GM12878 (cell line): ENCODE results near the gene ATP2C2. TPM values are rescaled to one million over a fixed set of nuclear protein-coding genes. Genes with fewer than 3 reads are reported as not detected.

Source experiments
- ATAC-seq: fragments of 200-7000 bp; cut with Tn5 transposase; 3 replicates; pipeline ENCODE4 v1.9.1; 2020; ENCODE audit warnings: mild to moderate bottlenecking, moderate library complexity
- BruUV-seq: library from RNA; stranded (reverse); fragments of 400-500 nt; replicated peaks from 2 replicates; lab custom pipeline; 2021; lab: Mats Ljungman, UMichigan
- CTCF ChIA-PET: fragments of 300-600 bp; sonication (Branson Sonifier 250); formaldehyde crosslinking; extraction: SDS; loops from one replicate; lab custom pipeline; 2021; ENCODE audit warnings: inconsistent platforms; lab: Yijun Ruan, JAX
- POLR2A ChIA-PET: fragments of 350-600 bp; formaldehyde crosslinking; extraction: SDS; loops from one replicate; lab custom pipeline; 2021; ENCODE audit warnings: inconsistent platforms; lab: Charles Lee
- RAD21 ChIA-PET: fragments of 300-600 bp; sonication (Branson Sonifier 250); formaldehyde crosslinking; loops from one replicate; lab custom pipeline; 2023; ENCODE audit warnings: antibody characterized with exemption; ENCODE audit not compliant: unreplicated experiment; lab: Charles Lee
- SMC1A ChIA-PET: fragments of 300-600 bp; sonication (Branson Sonifier 250); formaldehyde crosslinking; loops from one replicate; lab custom pipeline; 2023; ENCODE audit not compliant: unreplicated experiment, uncharacterized antibody; lab: Charles Lee
- DNase-seq: peaks from one replicate; pipeline ENCODE4 v3.0.0-alpha.2; 2011; ENCODE audit warnings: low read depth, low spot score
- FAIRE-seq: peaks from 3 replicates; lab custom pipeline; 2011; peaks lifted over from hg19 to GRCh38; lab: Jason Lieb, UNC
- H2AFZ ChIP-seq: 2 replicates; pipeline ENCODE4 v1.6.0; 2011; ENCODE audit warnings: low read depth, low read length, control low read depth; ENCODE audit not compliant: control insufficient read depth
- H3K27ac ChIP-seq: 2 replicates; pipeline ENCODE4 v1.5.1; 2011; ENCODE audit warnings: control low read depth; ENCODE audit not compliant: control insufficient read depth, insufficient read depth
- H3K27me3 ChIP-seq, 2 experiments: replicated peaks in 1 of 2; 2 replicates each; pipeline versions ENCODE4 v1.6.0 to v1.6.1; 2011; ENCODE audit warnings: low read length in 1 of 2; ENCODE audit not compliant: control insufficient read depth in 2 of 2, insufficient read depth in 2 of 2
- H3K36me3 ChIP-seq, 2 experiments: 2 replicates each; pipeline ENCODE4 v1.5.1; 2011; ENCODE audit warnings: low read length in 1 of 2; ENCODE audit not compliant: control insufficient read depth in 2 of 2, insufficient read depth in 2 of 2
- H3K4me1 ChIP-seq: 2 replicates; pipeline ENCODE4 v1.6.1; 2011; ENCODE audit warnings: mild to moderate bottlenecking, low read length, moderate library complexity, mixed read lengths; ENCODE audit not compliant: control insufficient read depth, insufficient read depth
- H3K4me2 ChIP-seq: 2 replicates; pipeline ENCODE4 v1.6.0; 2011; ENCODE audit warnings: control low read depth; ENCODE audit not compliant: control insufficient read depth, insufficient read depth
- H3K4me3 ChIP-seq: fragments of 200-600 bp; sonication (generic); 2 replicates; pipeline ENCODE4 v1.5.1; 2016
- H3K79me2 ChIP-seq: 2 replicates; pipeline ENCODE4 v1.6.0; 2011; ENCODE audit warnings: low read length; ENCODE audit not compliant: control insufficient read depth, insufficient read depth
- H3K9ac ChIP-seq: 2 replicates; pipeline ENCODE4 v1.8.0; 2011; ENCODE audit warnings: low read length, control low read depth, mixed read lengths; ENCODE audit not compliant: control insufficient read depth, insufficient read depth
- H3K9me3 ChIP-seq: replicated peaks from 3 replicates; pipeline ENCODE4 v1.5.1; 2011; ENCODE audit warnings: mild to moderate bottlenecking, low read length; ENCODE audit not compliant: control insufficient read depth, insufficient read depth
- H4K20me1 ChIP-seq: 2 replicates; pipeline ENCODE4 v1.6.0; 2011; ENCODE audit not compliant: control insufficient read depth, insufficient read depth
- ATF3 ChIP-seq: IDR thresholded peaks from 2 replicates; pipeline ENCODE4 v1.6.1; 2011; ENCODE audit warnings: low read depth, mild to moderate bottlenecking, low read length, moderate library complexity, borderline replicate concordance; ENCODE audit errors: extremely low read depth
- BMI1 ChIP-seq: fragments of 450-650 bp; IDR thresholded peaks from 2 replicates; pipeline ENCODE4 v1.6.1; 2016; ENCODE audit warnings: mild to moderate bottlenecking, moderate library complexity, borderline replicate concordance
- CEBPZ ChIP-seq: fragments of 150-350 bp; IDR thresholded peaks from 2 replicates; pipeline ENCODE4 v1.6.1; 2016; ENCODE audit warnings: low read depth, low read length
- ESRRA ChIP-seq: IDR thresholded peaks from 2 replicates; pipeline ENCODE4 v1.6.1; 2012; ENCODE audit warnings: mild to moderate bottlenecking, low read length, improper control_type of control experiment
- GABPA ChIP-seq: IDR thresholded peaks from 2 replicates; pipeline ENCODE4 v1.6.1; 2014; ENCODE audit warnings: antibody characterized with exemption, low read depth, mild to moderate bottlenecking, inconsistent platforms
- HDGF ChIP-seq: fragments of 450-650 bp; IDR thresholded peaks from 2 replicates; pipeline ENCODE4 v1.6.1; 2016; ENCODE audit warnings: antibody characterized with exemption
- IKZF1 ChIP-seq: fragments of 450-650 bp; conservative IDR thresholded peaks from 2 replicates; pipeline ENCODE4 v1.6.1; 2017; ENCODE audit warnings: antibody characterized with exemption, mild to moderate bottlenecking
- JUND ChIP-seq: IDR thresholded peaks from 2 replicates; pipeline ENCODE4 v1.6.1; 2012; ENCODE audit warnings: low read depth, mild to moderate bottlenecking, low read length, improper control_type of control experiment, moderate library complexity
- PML ChIP-seq: IDR thresholded peaks from 2 replicates; pipeline ENCODE4 v1.6.1; 2012; ENCODE audit warnings: low read length, inconsistent platforms
- PRDM15 ChIP-seq: fragments of 450-650 bp; formaldehyde crosslinking; IDR thresholded peaks from 2 replicates; pipeline ENCODE4 v1.4.0; 2020; ENCODE audit warnings: mild to moderate bottlenecking, moderate library complexity
- RFX5 ChIP-seq: IDR thresholded peaks from 2 replicates; pipeline ENCODE4 v1.6.1; 2011; ENCODE audit warnings: low read depth, low read length, improper control_type of control experiment
- SMAD1 ChIP-seq: fragments of 450-650 bp; IDR thresholded peaks from 2 replicates; pipeline ENCODE4 v1.6.1; 2018; ENCODE audit warnings: mild to moderate bottlenecking, low read depth; ENCODE audit not compliant: partially characterized antibody
- SMAD5 ChIP-seq: IDR thresholded peaks from 2 replicates; pipeline ENCODE4 v1.6.1; 2016; ENCODE audit warnings: antibody characterized with exemption, low read depth
- SMARCA5 ChIP-seq: fragments of 450-650 bp; IDR thresholded peaks from 2 replicates; pipeline ENCODE4 v1.6.1; 2017; ENCODE audit warnings: mild to moderate bottlenecking
- SP1 ChIP-seq: IDR thresholded peaks from one replicate; pipeline ENCODE4 v1.6.1; 2011; ENCODE audit warnings: low read depth, low read length
- WGBS: methylation state at CpG from one replicate; pipeline ENCODE4 v1.1.6; 2016; ENCODE audit warnings: low lambda C conversion rate; ENCODE audit not compliant: insufficient replicate concordance, insufficient coverage; ENCODE audit errors: missing lambda C conversion rate; 5-methylcytosine and 5-hydroxymethylcytosine counted together
- in situ Hi-C: fragments of 300-500 bp; cut with MboI; formaldehyde crosslinking; loops from 9 replicates; pipeline ENCODE4 v1.14.3; 2018; ENCODE audit warnings: mixed read lengths
- intact Hi-C: fragments of 100-400 bp; cut with micrococcal nuclease; formaldehyde crosslinking; loops from one replicate; pipeline ENCODE4 v1.14.2; 2022; ENCODE audit not compliant: unreplicated experiment
- polyA plus RNA-seq, 11 experiments: library from polyadenylated mRNA; depleted of rRNA in 4 of 11; unstranded in 6 of 11; stranded (reverse) in 5 of 11; fragments of >200 nt; fragmentation: Nextera tagmentation in 4 of 11; fragmentation: Illumina TruSeq in 1 of 11; extraction: Ambion mirVana in 4 of 11; extraction: Trizol in 1 of 11; gene quantifications; 1 replicate in 1 of 11; 2 replicates in 10 of 11; pipeline versions ENCODE4 v1.2.1 to v1.2.3, GENCODE V29; 2011 to 2016; ENCODE audit warnings: inconsistent platforms in 2 of 11, missing spikeins in 2 of 11, low read depth in 1 of 11
- total RNA-seq, 4 experiments: library from RNA; depleted of rRNA in 3 of 4; stranded (reverse); fragments of >200 nt in 3 of 4; fragmentation: Illumina TruSeq in 1 of 4; extraction: Trizol in 1 of 4; gene quantifications; 2 replicates each; pipeline versions ENCODE4 v1.2.1 to v1.2.3, GENCODE V29; 2013 to 2021

The ATP2C2 gene
- total and polyA plus RNA-seq, 10 of the 15 experiments (the other 5 are each of a cell fraction or from before 2014, with no cell fraction given), result 0.05 to 0.19 TPM; not detected in 8

GRCh38 chr16:84387021-84387420, 18.7 kb downstream of the ATP2C2 start (continued):
- TF ChIP-seq BMI1 (no peak), HDGF (no peak), ATF3 (no peak), SMAD1 (no peak)

GRCh38 chr16:84390131-84390785, 21.9 kb downstream of the ATP2C2 start:
- Histone ChIP-seq H3K4me2 (no peak overlapping the region), H3K9ac (no peak overlapping the region), H3K27me3 (no peaks in the 10 kb centered on the region; a peak in 1 of 4 replicates), H3K4me1 (no peaks in the 10 kb centered on the region), H3K4me3 (no peak overlapping the region), H4K20me1 (no peaks in the 10 kb centered on the region), H3K9me3 (no peaks in the 10 kb centered on the region; the same call in 2 of the 3 replicates), H3K79me2 (no peaks in the 10 kb centered on the region), H3K36me3 (no peaks in the 10 kb centered on the region), H2AFZ (no peak overlapping the region), H3K27ac (no peak overlapping the region)
- ChIA-PET POLR2A (no interaction called here), SMC1A (no interaction called here), RAD21 (no interaction called here), CTCF (no interaction called here)
- intact Hi-C loops, result no loop called here
- BruUV-seq, result no TSS peak
- in situ Hi-C loops, result no loop called here
- DNase-seq, result no peak
- no peak for ATAC-seq
- no peak for FAIRE-seq
- 71% methylated on average over 30 of the region's 30 CpGs for WGBS
- no peak for TF ChIP-seq RFX5
- no peak for TF ChIP-seq SMAD5
- no peak for TF ChIP-seq IKZF1
- no peak for TF ChIP-seq ESRRA
- TF ChIP-seq JUND, result no peak
- no peak for TF ChIP-seq PRDM15 (CRISPR knock-in tag)
- no peak for TF ChIP-seq PML
- TF ChIP-seq SP1, result no peak
- TF ChIP-seq GABPA, result no peak
- no peak for TF ChIP-seq SMARCA5
- no peak for TF ChIP-seq CEBPZ
